Umbilical cord (tissue), 2 donors: ENCODE measurements around the gene TTLL9. TPM values are rescaled to one million over a fixed set of nuclear protein-coding genes. Genes with fewer than 3 reads are reported as not detected.
"Not testable (repeated sequence)": the region's sequence is repeated elsewhere in the genome, so short reads cannot be mapped to it uniquely, and the experiment has no call there.

Experiments used
- DNase-seq: peaks from one replicate; pipeline ENCODE4 v3.0.0-alpha.2; 2015; ENCODE audit warnings: low spot score
- total RNA-seq: library from RNA; depleted of rRNA; stranded (reverse); fragments of >200 nt; gene quantifications from one replicate; pipeline ENCODE4 v1.2.3, GENCODE V29; 2014; ENCODE audit warnings: low replicate concordance; ENCODE audit not compliant: insufficient read depth

The TTLL9 gene
- 5.8 TPM for total RNA-seq

GRCh38 chr20:31869942-31870725 lies at the start of gene TTLL9, which contains the start of gene DUSP15:
TTLL9 (plus strand) TSS chr20:31870634; CDS start chr20:31871127, 493 bp downstream.
DUSP15 (minus strand) TSS chr20:31870527; CDS start chr20:31870337, 190 bp downstream.
- peak; percentile 34 for DNase-seq

GRCh38 chr20:31821427-31821826 lies 49.0 kb upstream of the TTLL9 start:
- no peak for DNase-seq

GRCh38 chr20:31822421-31823330 lies 47.8 kb upstream of the TTLL9 start:
- peak; percentile 76 for DNase-seq

GRCh38 chr20:31823360-31824124 lies 46.9 kb upstream of the TTLL9 start:
- DNase-seq = no peak

GRCh38 chr20:31824125-31824485 lies 46.3 kb upstream of the TTLL9 start:
- no peak for DNase-seq

- no peak for DNase-seq
These were observed 45.7 kb upstream of the TTLL9 start for GRCh38 chr20:31824554-31825313.

- no peak for DNase-seq
These were observed 44.4 kb upstream of the TTLL9 start for GRCh38 chr20:31826074-31826473.

- no peak for DNase-seq
These were observed 43.4 kb upstream of the TTLL9 start for GRCh38 chr20:31827059-31827458.

GRCh38 chr20:31828016-31828415 lies 42.4 kb upstream of the TTLL9 start:
- DNase-seq = not testable (repeated sequence)

GRCh38 chr20:31829731-31830130 lies 40.7 kb upstream of the TTLL9 start:
- DNase-seq = no peak

GRCh38 chr20:31830406-31830981 lies 39.9 kb upstream of the TTLL9 start:
- no peak for DNase-seq

GRCh38 chr20:31831211-31831610 lies 39.2 kb upstream of the TTLL9 start:
- DNase-seq = no peak

GRCh38 chr20:31831771-31832306 lies 38.6 kb upstream of the TTLL9 start:
- DNase-seq = no peak

GRCh38 chr20:31833130-31833930 lies 37.1 kb upstream of the TTLL9 start:
- DNase-seq = peak; percentile 59

- peak; percentile 63 for DNase-seq
These were observed 36.4 kb upstream of the TTLL9 start for GRCh38 chr20:31833931-31834521.

GRCh38 chr20:31835554-31835953 lies 34.9 kb upstream of the TTLL9 start:
- no peak for DNase-seq

- DNase-seq = peak; percentile 78
These were observed 34.2 kb upstream of the TTLL9 start for GRCh38 chr20:31835977-31836852.
